Hematopoietic multipotent progenitor cell treated with erythropoietin and hydrocortisone succinate and interleukin-3 and kit ligand, for 17 days (in vitro differentiated cells): ENCODE measurements around the gene TBC1D2.
A peak's percentile ranks its signal among the peaks of the same experiment; 100 is the strongest.
"Not testable (repeated sequence)": the region's sequence is repeated elsewhere in the genome, so short reads cannot be mapped to it uniquely, and the experiment has no call there.

Experiments used
- DNase-seq: peaks from one replicate; pipeline ENCODE4 v3.0.0-alpha.2; 2015; ENCODE audit warnings: low spot score

TBC1D2 gene

DNA sequence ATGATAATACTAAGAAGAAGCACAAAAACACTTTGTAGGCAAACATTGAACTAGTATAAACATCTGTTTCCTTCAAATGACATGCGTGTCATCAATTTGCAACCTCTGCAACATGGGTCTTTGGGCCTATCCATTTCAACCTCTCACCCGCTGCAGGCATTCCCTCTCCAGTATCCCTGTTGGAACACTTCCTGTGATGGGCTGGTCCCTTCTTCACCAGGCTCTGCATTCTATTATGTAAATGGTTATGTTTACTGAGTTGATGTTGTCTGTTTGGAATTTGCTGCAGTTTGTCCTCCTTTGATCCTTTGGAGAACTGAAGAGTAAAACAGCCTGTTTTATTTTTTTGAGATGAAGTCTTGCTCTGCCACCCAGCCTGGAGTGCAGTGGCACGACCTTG lies 16.6 kb upstream of the TBC1D2 start:
- DNase-seq = no peak

DNA sequence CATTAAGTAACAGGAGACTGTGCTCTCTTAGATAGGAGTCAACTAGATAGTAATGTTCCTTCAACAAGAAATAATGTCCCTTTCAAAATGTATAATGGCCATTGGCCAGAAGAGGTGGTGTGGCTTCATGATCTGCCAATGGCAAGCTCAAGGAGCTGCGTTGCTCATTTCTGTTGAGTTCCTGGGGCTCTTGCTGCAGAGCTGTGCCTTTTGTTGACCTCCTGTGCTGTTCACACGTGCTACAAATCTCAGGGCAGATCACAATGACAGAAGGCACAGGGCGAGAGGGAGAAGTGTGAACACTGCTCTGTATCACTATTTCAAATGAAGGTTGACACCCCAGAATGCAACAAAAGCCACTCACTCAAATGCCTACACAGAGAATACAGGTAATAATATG lies 16.0 kb upstream of the TBC1D2 start:
- DNase-seq = no peak

DNA sequence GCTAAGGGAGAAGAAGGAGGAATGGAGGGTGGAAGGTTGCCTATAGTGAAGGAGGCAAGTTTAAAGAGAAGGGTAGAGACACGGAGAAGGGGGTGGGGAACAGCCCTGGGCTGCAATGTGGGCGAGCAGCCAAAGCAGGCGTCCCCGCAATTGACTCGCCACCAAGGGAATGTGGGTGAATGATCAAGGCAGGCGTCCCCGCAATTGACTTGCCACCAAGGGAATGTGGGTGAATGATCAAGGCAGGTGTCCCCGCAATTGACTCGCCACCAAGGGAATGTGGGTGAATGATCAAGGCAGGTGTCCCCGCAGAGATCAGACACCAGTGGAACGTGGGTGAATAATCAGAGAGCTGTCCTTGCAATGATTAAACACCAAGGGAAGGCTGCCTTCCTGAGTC lies 14.8 kb upstream of the TBC1D2 start:
- DNase-seq = not testable (repeated sequence)

DNA sequence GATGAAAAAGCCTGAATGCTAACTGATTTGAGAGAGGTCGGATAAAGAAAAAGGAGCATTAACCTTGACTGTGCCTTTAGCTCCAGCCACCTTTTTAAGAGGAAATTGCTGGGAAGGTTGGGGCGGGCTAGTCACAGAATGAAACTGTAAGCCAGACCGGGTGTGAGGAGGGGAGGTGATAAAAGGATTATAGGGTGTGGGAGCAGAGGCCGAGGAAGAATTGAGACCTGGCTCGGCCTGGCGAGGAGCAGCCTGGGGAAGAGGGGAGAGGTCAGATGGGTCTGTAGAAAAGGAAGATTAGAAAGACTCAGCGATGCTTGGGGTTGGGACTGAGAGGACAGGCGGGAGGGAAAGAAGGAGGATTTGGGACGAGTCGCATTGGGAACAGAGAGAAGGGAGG lies 14.2 kb upstream of the TBC1D2 start:
- DNase-seq = not testable (repeated sequence)

DNA sequence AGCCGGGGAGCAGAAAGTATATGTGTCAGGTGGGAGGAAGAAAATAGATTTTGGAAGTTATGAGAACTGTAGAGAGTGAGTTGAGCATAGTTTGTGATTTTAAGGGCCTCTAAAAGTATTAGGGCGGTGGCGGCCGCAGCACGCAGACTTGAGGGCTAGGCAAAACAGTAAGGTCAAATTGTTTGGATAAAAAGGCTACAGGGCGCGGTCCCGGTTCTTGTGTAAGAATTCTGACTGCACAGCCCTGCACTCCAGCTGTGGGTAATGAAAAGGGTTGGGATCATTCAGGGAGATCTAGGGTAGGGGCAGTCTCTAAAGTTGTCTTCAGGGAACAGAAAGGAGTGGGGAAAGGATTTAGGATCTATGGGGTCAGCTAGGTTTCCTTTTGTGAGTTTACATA lies 12.1 kb upstream of the TBC1D2 start:
- not testable (repeated sequence) for DNase-seq

DNA sequence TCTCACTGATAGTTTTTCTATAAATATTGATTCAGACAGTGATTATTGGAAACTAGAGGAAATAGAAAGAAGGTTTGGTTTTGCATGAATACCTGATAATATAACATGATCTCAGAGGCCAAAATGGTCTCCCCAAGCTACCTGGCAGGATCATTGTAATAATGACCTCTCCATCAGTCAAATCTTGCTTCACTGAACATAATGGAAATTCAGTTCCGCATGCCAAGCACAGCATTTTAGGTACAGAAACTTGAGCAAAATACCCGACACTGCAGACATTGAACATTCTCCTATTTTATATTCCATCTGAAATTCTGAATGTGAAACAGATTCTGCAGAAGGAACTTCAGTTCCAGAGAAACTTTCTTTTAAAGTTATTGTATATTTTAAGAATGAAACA lies 9.1 kb upstream of the TBC1D2 start:
- no peak for DNase-seq

DNA sequence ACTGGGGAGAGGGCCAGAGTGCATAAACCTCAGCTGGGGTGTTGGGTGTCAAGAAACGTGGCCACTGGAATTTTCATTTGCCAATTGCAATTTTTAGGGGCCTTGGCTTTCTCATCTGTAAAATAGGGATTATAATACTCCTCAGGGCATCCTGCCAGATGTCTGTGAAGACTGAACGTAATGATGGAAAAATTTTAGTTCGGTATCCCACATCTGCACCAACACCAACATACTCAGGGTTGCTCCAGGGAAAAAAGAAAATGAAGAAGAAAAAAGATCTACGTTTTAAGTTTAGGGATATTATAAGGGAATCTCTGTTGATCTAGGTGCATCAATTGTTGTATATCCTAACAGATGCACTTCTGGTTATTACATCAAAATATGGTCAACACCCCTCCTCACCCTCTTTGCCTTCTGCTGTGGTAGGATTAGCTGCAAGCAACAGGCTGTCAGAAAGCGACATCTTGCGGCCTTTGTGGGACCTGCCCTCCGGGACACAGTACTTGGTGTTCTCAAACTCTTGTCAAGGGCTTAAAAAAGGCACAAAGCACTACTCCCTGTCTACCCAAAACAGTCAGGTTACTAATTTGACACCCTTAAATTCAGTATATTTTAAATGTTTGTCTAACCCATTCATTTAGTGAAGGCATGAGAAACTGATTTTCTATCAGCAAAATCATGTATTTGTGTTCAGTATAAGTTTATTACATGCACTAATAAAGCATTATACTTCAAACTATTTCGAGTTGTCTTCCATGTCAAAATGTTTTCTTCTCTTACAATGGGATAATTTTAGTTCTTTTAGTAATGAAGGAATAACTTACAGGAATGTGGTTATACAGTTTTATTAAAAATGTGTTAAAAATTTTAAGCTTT lies 8.3 kb upstream of the TBC1D2 start:
- DNase-seq = peak; percentile 83

DNA sequence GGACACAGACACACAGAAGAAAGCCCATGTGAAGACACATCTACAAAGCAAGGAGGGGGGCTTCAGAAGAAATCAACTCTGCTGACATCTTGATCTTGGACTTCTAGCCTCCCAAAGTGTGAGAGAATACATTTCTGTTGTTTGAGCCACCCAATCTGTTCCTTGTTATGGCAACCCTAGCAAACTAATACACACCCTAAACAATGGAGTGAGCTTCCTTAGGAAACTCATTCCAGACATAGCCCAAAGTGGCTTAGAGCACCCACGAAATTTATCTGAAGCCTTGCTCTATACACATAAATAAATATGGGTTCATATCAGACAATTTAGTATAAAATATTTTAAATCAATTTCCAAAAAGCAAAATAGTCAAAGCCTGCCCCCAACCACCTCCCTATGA lies 7.6 kb upstream of the TBC1D2 start:
- DNase-seq = no peak

DNA sequence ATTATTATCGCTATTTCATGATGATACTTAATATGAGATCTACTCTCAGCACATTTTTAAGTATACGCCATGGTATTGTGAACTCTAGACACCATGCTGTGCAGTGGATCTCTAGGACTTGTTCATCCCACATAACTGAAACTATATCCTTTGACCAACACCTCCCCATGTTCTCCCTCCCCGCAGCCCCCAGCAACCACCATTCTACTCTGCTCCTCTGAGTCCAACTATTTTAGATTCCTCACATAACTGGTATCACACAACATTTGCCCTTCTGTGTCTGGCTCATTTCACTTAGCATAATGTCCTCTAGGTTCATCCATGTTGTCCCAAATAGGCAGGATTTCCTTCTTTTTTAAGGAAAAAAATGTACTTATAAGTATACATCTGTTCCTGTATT lies 6.6 kb upstream of the TBC1D2 start:
- DNase-seq = no peak

DNA sequence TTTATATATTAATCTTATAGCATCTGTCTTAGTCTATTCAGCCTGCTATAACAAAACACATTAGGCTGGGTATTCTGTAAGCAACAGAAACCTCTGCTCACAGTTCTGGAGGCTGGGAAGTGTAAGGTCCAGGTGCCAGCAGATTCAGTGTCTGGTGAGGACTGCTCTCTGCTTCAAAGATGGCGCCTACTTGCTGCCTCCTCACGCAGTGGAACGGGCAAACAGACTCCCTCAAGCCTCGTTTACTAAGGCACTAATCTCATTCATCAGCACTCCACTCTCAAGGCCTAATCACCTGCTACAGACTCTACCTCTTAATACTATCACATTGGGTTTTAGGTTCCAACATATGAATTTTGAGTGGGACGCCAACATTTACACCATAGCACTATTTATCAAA lies 5.2 kb upstream of the TBC1D2 start:
- DNase-seq = no peak

DNA sequence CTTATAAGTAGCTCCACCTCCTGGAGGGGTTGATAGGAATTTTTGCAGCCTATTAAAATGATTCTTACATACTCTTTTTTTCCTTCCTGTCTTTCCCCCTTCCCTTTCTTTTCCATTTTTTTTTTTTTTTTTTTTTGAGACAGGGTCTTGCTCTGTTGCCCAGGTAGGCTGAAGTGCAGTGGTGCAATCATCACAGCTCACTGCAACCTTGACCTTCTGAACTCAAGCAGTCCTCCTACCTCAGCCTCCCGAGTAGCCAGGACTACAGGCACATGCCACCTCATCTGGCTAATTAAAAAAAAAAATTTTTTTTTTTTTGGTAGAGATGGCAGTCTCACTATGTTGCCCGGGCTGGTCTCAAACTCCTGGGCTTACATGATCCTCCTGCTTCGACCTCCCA lies 4.3 kb upstream of the TBC1D2 start:
- no peak for DNase-seq

DNA sequence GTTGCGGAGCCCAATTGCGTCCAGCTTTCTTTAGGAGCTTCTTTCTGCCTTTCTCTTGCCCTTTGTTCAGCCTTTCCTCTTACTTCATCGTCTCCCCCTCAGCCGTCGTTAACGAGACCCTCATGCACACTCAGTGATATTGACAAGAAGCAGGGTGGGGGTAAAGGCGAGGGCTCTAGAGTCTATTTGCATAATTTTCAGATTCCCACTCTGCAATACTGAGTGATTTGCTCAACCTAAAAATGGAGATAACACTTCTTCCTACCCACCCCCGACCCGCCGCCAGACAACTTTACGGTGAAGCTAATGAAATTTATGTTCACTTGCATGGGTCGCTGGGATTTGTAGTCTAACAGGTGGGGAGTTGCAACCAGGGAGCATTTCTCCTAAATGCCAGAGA lies 1.3 kb upstream of the TBC1D2 start:
- no peak for DNase-seq

DNA sequence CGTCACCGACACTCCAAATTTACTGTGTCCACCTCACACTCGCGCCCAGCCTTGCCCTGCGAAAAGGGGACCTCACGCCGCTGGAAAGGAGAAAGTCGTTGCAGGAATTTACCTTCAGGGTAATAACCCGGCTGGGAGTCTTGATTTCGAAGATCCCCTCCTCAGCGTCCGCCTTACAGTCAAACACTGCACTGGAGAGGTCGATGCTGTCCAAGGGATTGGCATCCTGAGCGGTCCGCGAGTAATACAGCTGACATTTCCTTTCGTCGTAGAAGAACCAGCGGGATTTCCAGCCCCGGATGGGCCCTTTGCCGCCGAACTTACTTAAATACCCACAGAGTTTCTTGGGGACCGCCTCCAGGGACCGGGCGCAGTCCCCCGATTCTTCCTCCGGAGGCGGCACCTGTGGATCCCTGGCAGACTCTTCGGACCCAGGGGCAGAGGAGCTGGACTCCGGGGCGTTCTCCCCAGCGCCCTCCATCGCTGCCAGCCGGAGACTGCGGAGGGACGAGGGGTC lies 330 bp downstream of the TBC1D2 start:
- no peak for DNase-seq

DNA sequence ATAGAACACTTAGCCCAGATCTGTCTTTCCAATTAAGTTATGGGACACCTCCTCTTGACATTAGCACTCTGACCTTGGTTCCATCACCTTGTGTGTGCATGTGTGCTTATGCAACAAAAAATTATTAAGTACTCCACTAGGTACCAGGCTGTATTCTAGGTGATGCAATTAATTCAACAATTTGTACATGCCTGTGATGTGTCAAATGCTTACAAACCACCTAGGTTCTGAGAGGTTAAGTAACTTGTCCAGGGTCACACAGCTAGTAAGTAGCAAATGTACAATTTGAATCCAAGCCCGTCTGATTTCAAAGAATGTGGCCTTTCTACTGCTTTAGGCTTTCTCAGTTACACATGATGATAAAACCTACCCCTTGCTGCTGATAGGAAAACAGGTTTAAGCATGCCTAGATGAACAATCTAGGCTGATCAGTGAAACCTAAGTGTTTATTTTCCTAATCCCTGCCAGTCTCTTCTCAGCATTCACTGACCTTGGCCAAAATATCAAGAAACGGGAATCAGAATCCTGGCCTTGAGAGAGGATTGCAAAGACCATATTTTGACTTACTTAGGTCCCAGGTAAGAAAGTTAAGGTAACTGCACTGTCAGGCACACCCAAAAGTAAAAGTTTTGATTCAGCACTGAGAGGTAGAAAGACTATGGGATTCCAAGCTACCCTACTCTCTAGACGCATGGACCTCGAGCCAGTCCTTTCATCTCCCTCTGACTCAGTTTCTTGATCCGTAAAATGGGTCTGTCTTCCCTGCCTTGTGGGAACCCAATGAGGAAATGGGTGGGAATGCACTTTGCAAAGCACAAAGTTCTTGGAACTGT lies 1.0 kb downstream of the TBC1D2 start:
- DNase-seq = no peak

DNA sequence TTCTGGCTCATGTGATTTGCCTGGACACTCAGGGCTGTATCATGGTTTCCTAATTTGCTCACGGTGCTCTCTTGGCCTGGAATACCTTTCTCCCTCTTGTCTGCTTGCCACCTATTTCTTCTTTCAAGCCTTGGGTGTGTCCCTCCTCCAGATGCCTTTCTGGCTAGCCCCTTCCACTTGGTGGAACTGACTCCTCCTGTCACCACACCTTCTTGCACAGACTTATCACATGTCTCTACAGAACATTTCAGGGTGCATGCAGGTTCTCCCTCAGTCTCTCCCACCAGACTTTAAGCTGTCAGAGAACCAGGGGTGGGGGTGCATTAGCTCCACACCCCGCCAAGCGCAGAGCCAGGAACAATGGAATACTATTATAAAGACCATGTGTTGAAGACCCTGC lies 1.9 kb downstream of the TBC1D2 start:
- DNase-seq = no peak

DNA sequence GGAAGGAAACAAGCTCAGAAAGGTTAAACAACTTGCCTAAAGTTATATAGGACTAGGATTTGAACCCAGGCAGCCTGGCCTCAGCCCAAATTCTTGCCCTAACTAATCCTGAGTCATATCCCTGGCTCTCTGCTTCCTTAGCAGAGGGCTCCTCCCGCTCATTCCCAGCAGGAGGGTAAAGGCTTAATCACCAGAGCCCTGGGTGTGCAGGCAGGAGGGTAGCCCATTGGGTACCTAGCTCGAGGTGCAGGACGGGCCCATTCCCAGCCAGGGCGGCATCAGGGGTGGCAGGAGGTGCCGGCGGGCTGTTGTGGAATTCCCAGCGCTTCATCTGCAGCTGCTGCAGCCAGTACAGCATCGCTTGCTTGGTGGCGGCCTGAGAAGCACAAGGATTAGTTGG lies 3.9 kb downstream of the TBC1D2 start:
- DNase-seq = no peak

DNA sequence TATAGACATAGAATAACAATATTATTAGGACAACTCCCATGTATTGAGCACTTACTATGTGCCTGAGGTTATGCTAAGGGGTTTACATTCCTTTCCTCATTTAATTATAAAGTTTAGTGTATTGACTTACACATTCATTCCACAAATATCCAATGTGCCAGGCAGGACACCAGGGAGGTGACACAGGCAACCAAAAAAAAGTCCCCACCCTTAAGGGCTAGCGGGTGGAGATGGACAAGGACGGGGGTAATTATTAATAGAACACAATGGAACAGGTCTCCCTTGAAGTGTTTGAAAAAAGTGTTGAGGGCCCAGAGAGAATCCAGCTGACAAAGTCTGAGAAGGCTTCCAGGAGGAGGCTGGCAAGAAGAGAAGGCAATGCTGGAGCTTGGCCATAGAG lies 5.7 kb downstream of the TBC1D2 start:
- no peak for DNase-seq

DNA sequence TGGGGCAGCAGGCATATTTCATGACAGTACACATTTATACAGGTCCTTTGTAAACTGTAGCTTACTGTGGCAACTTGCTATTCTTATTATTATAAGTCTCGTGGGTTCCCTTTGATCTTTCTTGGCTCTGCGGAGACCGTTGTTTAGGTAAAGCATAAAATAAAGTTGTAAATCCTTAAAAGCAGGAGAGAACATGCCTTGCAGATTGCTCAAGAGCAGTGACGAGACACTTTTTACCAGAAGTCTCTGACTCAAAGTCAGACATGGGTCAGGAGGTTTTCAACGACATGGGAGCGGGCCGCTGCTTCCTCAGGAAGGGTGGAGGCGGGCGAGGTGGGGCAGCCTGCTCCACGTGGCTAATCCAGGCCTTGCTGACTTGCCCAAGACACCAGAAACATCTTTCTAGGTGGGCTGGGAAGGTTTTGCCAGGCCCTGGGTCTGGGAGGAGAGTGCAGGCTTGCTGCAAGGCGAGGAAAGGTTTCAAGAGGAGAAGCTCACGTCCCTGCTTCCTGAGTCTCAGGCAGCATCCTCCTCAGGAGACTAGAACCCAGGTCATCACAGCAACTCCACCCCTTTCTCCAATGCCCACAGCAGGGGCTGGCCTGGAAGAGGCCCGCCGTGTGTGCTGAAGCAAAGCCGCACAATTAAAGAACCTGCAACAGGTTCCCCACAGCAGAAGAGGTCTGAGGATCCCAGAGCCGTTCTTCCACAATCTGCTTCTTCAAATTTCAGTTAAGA lies 6.5 kb downstream of the TBC1D2 start:
- no peak for DNase-seq

DNA sequence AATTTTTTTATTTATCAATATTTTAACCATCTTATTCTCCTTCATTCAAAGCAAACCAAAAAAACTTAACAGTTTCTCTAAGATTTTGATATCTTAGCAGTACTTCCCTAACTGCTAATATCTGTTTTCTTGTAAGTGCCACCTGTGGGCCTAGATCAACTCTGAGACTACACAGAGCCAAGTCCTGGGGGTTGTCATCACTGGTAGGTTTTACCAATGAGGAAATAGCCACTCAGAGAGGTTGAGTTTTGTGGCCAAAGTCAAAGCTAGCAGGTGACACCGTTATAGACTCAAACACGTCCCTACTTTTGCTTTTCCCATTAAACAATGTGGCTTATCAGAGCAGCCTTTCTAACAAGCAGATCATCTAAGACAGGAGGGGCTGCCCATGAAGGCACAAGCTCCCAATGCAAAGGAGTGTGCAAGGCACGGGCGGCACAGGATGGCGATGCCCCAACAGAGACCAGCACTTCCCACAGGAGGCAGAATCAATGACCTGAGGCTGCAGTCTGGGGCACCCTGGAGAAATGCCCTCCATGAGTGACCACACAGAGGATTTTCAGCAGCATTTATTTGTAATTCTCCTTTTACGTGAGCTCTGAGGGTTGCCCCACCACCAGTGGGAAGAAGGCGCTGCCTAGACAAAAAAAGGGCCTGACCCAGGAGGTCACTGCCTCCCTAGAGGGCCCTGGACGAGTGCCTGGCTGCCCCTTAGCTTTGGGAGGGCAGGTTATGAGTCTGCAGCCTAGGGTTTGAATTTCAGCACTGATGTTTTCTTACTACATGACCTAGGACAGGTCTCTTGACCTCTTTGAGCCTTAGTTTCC lies 7.4 kb downstream of the TBC1D2 start:
- DNase-seq = no peak

DNA sequence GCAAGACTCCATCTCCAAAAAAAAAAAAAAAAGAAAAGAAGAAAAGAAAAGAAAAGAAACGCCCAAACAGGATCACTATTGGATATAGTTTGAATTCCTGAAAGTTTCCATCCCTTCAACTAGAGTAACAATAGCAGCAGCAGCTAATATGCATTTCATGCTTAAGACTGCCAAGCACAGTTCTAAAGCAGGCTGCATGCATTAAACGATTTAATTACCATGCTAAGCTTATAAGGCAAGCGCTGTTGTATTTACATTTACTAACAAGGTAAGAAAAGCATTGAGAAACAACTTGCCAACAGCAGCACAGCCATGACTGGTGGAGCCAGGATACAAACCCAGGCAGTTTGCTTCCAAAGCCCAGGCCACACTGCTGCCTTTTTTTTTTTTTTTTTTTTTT lies 13.0 kb downstream of the TBC1D2 start:
- DNase-seq = no peak
